Left ventricle myocardium inferior (tissue), 1 donor: Measurements from ENCODE around the gene RARRES2. TPM values are rescaled to one million over a fixed set of nuclear protein-coding genes. Genes with fewer than 3 reads are reported as not detected.

Experiments used
- DNase-seq: peaks from one replicate; pipeline ENCODE4 v3.0.0-alpha.2; 2020
- H3K27ac ChIP-seq: fragments of 200-600 bp; replicated peaks from 2 replicates; pipeline ENCODE4 v1.8.0; 2021
- H3K27me3 ChIP-seq: fragments of 200-600 bp; 2 replicates; pipeline ENCODE4 v1.8.0; 2021; ENCODE audit warnings: low read depth
- H3K36me3 ChIP-seq: fragments of 200-600 bp; 2 replicates; pipeline ENCODE4 v1.8.0; 2021
- H3K4me1 ChIP-seq: fragments of 200-600 bp; 2 replicates; pipeline ENCODE4 v1.8.0; 2021
- H3K4me3 ChIP-seq: fragments of 200-600 bp; 2 replicates; pipeline ENCODE4 v1.8.0; 2021; ENCODE audit warnings: mild to moderate bottlenecking, moderate library complexity
- H3K9me3 ChIP-seq: fragments of 200-600 bp; replicated peaks from 2 replicates; pipeline ENCODE4 v1.8.0; 2021
- intact Hi-C: fragments of 100-400 bp; cut with micrococcal nuclease; formaldehyde crosslinking; loops from one replicate; pipeline ENCODE4 v1.11.0; 2022
- total RNA-seq: library from RNA; stranded (reverse); fragmentation: NEBNext Ultra II Directional; extraction: Animal tissue kit (Norgen Biotek cat#: 25700); gene quantifications from one replicate; pipeline ENCODE4 v1.2.1, GENCODE V29; 2021
- TF ChIP-seq, protein P1 (sequence below): fragments of 200-600 bp; IDR thresholded peaks from 2 replicates; pipeline ENCODE4 v1.8.0; 2021; ENCODE audit warnings: antibody characterized with exemption, mild to moderate bottlenecking, borderline replicate concordance
- donor health status: DM: no; HTN: yes; CAD: no; lungs with severe emphysema.

Gene RARRES2
- total RNA-seq, 1 donor from 2014 or later: 17.6 TPM

DNA sequence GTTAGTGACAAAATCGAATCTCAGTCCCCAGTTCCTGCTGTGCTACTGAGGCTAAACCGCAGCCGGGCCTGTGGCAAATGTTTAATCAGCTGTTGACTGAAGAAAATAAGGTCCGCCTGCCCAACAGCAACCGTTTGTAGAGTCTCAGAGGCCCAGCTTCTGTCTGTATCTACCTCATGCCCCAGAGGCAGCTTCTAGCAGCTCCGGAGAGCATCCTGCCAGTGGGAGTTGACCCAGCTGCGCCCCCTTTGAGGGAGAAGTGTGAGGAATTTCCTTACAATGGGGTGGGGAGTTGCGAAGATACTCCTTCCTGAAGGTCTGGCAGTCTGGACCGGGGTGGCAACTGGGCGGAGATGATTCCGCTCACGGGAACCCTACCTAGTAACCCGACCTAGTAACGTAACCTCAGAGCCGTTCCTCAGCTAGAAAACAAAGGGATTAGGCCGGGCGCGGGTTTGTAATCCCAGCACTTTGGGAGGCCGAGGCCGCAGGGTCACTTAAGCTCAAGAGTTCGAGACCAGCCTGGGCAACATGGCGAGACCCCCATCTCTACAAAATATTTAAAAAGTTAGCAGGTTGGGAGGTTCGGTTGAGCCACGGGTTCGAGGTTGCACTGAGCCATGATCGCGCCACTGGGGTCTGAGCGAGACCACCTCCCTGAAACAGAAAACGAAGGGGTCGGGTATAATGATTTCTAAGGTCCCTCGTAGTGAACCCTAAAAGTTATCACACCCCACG, 36.9 kb upstream of the RARRES2 start:
- Histone ChIP-seq H3K4me1 (peaks cover 39% of the 10 kb centered on the region), H3K9me3 (no peaks in the 10 kb centered on the region), H3K4me3 (peak overlapping the region; percentile 95), H3K27me3 (no peaks in the 10 kb centered on the region), H3K36me3 (peaks cover 10% of the 10 kb centered on the region), H3K27ac (peak overlapping the region; percentile 97)
- intact Hi-C loops: no loop called here
- TF ChIP-seq, protein P1, sequence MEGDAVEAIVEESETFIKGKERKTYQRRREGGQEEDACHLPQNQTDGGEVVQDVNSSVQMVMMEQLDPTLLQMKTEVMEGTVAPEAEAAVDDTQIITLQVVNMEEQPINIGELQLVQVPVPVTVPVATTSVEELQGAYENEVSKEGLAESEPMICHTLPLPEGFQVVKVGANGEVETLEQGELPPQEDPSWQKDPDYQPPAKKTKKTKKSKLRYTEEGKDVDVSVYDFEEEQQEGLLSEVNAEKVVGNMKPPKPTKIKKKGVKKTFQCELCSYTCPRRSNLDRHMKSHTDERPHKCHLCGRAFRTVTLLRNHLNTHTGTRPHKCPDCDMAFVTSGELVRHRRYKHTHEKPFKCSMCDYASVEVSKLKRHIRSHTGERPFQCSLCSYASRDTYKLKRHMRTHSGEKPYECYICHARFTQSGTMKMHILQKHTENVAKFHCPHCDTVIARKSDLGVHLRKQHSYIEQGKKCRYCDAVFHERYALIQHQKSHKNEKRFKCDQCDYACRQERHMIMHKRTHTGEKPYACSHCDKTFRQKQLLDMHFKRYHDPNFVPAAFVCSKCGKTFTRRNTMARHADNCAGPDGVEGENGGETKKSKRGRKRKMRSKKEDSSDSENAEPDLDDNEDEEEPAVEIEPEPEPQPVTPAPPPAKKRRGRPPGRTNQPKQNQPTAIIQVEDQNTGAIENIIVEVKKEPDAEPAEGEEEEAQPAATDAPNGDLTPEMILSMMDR: peak; percentile 13
- peak; percentile 55 for DNase-seq

DNA sequence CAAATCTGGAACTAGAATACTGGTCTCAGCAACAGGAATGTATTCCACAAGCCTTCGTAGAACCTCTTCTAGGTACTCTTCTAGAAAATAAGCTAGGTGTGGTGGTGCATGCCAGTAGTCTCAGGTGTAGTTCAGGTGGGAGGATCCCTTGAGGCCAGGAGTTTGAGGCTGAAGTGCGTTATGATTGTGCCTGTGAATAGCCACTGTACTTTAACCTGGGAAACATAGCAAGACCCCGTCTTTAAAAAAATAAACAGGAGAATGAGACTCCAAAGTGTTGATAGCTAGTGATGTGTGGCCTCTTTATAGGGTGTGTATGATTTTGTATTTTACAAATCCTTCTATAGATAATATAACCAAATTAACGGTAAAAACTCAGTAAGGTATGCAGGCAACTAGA, 36.2 kb upstream of the RARRES2 start:
- peaks cover 45% of the 10 kb centered on the region for H3K4me1 ChIP-seq
- intact Hi-C loops: no loop called here
- H3K27ac ChIP-seq: peak overlapping the region; percentile 97

DNA sequence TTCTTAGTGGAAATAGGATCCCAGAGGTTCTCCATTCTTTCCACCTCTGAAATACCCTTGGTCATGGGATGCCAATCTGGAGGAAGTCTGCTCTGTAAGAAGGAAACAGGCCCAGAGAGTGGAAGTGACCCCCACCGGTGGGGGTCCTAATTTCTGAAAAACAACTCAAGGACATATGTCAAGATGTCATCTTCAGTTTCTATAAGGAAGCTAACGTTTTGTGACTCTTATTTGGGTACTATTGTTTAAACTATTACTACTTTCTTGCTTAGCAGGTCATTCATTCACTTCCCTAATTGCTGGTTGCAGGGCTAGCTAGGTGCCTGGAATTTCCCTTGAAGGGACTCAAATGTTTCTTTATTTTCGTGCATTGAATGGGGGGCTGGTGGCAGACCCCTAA, 35.8 kb upstream of the RARRES2 start:
- peaks cover 50% of the 10 kb centered on the region for H3K4me1 ChIP-seq
- no peak for DNase-seq
- H3K36me3 ChIP-seq: peaks cover 20% of the 10 kb centered on the region

More for the DNA sequence above, 36.2 kb upstream of the RARRES2 start:
- no peak overlapping the region for H3K4me3 ChIP-seq
- no peaks in the 10 kb centered on the region for H3K27me3 ChIP-seq
- H3K36me3 ChIP-seq: peaks cover 15% of the 10 kb centered on the region
- H3K9me3 ChIP-seq: no peaks in the 10 kb centered on the region
- TF ChIP-seq, protein P1: no peak
- no peak for DNase-seq

DNA sequence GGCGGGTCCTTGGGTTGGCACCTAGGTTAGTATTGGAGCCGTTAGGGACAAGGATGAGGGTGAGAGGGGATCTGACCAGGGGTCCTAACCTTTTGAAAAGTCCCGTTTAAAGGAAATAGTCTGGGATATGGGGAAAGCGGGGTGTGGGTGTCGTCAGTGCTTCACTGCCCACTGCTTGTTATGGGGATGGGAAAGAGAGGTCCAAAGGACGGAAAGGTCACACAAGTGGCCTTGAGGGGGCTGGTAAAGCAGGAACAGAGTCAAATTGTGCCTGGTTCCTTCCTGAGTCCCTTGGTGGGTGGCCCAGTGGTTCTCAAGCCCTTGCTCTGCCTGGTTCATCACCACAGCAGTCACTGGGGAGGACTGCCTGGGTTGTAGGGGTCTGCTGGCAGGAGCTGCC, 35.1 kb upstream of the RARRES2 start:
- Histone ChIP-seq H3K4me1 (peaks cover 56% of the 10 kb centered on the region), H3K4me3 (no peak overlapping the region), H3K36me3 (peaks cover 26% of the 10 kb centered on the region), H3K9me3 (no peaks in the 10 kb centered on the region), H3K27ac (no peak overlapping the region), H3K27me3 (no peaks in the 10 kb centered on the region)
- no peak for DNase-seq
- TF ChIP-seq, protein P1: no peak
- intact Hi-C loops: no loop called here

More for the DNA sequence above, 35.8 kb upstream of the RARRES2 start:
- intact Hi-C loops: no loop called here
- TF ChIP-seq, protein P1: no peak
- no peaks in the 10 kb centered on the region for H3K9me3 ChIP-seq
- H3K27me3 ChIP-seq: no peaks in the 10 kb centered on the region
- H3K27ac ChIP-seq: peak overlapping the region; percentile 97
- H3K4me3 ChIP-seq: no peak overlapping the region

DNA sequence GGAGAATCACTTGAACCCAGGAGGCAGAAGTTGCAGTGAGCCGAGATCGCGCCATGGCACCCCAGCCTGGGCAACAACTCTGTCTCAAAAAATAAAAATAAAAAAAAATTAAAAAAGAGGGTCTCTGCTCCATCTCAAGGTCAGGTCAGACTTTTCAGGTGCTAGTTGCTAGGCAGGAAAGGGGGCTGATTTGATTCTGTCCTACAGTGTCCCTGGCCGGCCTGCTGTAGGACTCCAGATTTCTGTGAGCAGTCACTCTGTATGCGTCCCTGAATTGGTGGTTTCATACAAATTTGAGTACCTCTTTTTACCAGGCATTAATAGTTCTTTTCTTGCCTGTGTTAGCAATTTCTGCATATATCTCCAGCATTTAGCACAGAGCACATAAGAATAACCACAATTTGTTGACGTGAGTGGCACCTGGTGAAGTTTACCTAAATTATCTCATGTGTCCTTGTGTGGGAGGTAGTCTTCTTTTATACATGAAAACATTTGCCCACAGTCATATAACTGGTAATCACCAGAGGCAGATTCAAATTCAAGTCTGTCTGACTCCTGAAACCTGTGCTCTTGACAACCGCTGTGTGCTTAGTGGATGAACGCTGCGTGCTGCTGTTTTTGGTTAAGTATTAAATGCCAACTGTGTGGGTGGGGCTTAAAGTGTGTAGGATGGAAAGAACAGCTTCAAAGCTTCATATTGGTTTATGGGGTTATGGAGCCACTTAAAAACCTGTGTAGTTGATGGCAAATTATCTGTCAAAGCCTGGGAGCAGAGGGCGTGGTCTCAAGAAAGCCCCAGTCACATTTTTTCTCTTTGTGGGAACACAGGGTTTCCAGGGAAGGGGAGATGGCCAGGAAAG, 34.5 kb upstream of the RARRES2 start:
- Histone ChIP-seq H3K4me3 (no peak overlapping the region), H3K27me3 (no peaks in the 10 kb centered on the region), H3K36me3 (peaks cover 31% of the 10 kb centered on the region), H3K9me3 (no peaks in the 10 kb centered on the region), H3K27ac (no peak overlapping the region), H3K4me1 (peaks cover 63% of the 10 kb centered on the region)
- no peak for DNase-seq
- TF ChIP-seq, protein P1: no peak
- intact Hi-C loops: no loop called here
